GF-D8 (cell line): ENCODE measurements around the gene DGAT2L6.
"Not testable (repeated sequence)": the region's sequence is repeated elsewhere in the genome, so short reads cannot be mapped to it uniquely, and the experiment has no call there.

Source experiments
- DNase-seq: peaks from one replicate; lab custom pipeline; 2025; lab: John Stamatoyannopoulos, UW

The DGAT2L6 gene

DNA sequence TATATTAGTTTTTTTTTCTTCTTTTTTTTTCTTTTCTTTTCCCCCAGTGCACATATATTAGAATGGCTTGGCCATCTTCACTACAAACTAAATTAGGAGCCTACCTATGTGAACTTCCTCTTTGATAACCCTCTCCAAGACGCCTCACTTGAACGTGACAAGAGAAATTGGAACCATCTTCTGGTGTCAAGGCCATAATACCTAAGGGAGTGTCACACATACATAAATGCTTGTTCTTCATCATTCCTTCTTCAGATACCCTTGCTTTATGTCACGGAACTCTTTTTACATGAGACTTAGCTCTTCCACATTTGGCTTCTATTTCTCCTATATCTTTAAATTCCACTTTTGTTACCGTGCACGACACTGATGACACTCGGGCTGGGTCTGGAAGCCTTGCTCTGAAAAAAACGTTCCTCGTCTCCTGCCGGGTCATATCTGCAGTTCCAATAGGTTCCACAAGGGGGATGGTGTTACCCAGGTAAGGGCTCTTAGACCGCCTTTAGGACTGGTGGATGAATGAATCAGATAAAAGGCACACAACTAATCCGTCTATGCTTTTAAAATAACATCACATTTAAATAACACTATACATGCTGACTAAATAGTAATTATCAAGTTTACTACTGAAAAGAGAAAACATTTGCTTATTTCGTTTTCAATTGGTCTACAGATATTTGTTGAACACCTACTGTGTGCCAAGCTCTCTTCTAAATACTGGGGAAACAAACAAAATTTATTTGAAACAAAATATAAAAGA is 19.9 kb downstream of the DGAT2L6 start:
- no peak for DNase-seq

- DNase-seq = no peak
Observed at GRCh38 chrX:70201732-70202131, 24.4 kb downstream of the DGAT2L6 start.

GRCh38 chrX:70208479-70208878 is 31.2 kb downstream of the DGAT2L6 start:
- DNase-seq = no peak

GRCh38 chrX:70209570-70209969 is 32.3 kb downstream of the DGAT2L6 start:
- DNase-seq = not testable (repeated sequence)

DNA sequence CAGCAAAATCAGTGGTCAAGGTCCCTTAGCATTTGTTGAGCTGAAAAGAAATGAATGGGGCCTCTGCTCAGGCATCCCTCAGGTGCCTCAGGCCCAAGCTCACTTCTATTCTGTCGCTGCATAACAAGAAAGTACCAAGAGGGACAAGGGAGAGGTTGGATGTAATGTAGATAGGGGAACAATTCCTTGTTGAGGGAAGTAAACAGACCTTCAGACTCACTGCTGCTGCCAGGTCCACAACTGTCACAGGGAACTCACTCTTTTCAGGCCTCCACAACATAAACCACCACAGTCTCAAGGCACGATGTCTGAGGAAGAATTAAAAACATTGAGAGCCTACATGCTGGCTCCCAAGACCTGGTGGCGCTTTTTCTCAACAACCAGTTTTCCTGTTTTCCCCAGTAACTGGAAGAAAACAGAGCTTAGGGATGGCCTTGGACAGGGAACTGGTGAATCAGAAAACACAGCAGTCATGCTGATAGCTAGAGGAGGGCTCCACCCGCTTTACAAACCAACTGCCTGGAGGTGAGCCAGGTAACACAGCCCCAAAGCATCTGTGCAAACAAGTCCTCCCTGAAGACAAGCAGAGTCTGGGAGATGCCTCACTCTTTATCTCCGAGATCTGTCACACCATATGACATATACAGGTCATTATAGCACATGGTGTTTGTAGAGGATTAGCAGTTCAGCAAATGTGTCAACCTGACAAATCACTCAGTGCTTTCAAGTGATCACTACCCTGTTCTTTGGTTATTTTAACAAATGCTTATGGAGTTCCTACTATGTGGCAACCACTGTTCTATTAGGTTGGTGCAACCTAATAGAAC is 42.9 kb downstream of the DGAT2L6 start:
- no peak for DNase-seq

GRCh38 chrX:70226048-70226447 is 48.8 kb downstream of the DGAT2L6 start:
- no peak for DNase-seq

DNA sequence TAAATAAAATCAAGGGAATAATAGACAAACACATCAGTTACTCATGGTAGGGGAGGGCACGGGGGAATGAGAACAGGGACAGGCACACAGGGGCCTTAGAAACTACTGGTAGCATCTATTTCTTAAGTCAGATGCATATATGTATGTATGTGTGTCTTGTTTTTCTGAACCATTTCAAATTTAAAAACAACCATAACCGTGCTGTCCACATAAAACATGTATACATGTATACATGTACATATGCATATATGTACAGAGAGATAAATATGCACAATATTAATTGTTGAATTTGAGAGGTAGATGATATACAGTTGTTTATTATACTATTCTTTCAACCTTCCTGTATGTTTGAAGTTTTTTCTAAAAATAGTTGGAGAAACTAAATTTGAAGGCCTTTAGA is 49.4 kb downstream of the DGAT2L6 start:
- DNase-seq = no peak

DNA sequence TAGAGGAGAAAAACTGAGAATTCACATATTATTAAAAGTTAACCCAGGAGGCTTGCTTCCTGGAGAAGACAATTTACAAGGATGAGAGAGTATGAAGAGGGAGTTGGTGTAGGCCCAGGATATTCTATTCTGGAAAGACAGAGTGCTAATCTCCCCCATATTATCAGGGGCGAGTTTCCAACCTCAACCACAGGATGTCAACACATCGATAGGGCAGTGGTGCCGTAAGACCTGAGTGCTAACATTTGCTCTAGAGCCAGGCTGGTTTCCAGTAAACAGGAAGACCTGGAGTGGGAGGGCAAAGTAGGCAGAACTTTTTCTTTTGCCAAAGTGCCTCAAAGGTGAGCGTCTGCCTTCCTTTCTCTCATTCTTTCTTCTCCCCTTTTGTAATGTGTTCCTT is 54.4 kb downstream of the DGAT2L6 start:
- DNase-seq = no peak

DNA sequence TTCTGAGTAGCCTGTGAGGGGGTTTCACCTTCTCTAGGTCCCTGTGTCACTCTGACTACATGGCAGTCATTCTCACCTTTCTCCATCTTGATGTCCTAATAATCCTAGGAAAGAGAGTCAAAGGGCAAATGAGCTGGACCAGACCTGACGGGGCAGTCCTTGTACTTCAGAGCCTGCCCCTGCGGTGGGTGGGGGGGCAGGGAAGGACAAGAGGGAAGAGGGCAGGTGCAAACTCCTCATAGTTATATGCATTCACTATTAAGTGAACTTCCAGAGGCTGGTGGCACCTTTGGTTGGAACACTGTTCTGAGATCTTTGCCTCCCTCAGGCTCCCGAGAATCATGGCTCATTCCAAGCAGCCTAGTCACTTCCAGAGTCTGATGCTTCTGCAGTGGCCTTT is 57.1 kb downstream of the DGAT2L6 start, which contains the start of gene AWAT1:
Gene AWAT1, plus strand, starts transcription at position 301 of the 400 bp plus-strand sequence. Its CDS starts 41 bp downstream, at position 342.
- no peak for DNase-seq

DNA sequence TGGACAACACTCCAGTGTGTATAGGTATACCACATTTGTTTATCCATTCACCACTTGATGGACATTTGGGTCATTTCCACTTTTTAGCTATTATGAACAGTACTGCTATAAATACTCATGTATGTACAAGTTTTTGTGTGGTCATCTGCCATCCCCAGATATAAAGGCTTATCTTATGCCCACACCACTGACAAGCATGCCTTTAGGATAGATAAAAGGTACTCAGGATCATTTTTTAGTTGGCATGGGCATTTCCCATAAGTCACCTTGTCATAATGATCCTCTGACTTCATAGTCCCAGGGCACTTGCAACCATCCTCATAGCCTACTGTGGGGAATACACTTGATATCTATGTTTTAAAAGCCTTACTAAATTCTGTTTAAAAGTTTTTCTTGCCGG is 63.5 kb downstream of the DGAT2L6 start:
- DNase-seq = no peak

GRCh38 chrX:70241501-70241900 is 64.2 kb downstream of the DGAT2L6 start:
- DNase-seq = no peak

DNA sequence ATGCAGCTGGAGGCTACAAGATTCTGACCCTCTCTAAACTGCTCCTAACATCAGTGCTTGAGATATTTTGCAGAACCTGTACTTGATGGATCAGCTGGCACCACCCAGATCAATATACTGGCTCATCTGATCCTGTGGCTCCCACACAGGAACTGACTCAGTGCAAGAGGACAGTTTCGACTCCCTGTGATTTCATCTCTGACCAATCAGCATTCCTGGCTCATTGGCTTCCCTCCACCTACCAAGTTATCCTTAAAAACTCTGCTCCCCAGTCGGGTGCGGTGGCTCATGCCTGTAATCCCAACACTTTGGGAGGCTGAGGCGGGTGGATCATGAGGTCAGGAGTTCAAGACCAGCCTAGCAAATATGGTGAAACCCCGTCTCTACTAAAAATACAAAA is 66.3 kb downstream of the DGAT2L6 start:
- DNase-seq = not testable (repeated sequence)

DNA sequence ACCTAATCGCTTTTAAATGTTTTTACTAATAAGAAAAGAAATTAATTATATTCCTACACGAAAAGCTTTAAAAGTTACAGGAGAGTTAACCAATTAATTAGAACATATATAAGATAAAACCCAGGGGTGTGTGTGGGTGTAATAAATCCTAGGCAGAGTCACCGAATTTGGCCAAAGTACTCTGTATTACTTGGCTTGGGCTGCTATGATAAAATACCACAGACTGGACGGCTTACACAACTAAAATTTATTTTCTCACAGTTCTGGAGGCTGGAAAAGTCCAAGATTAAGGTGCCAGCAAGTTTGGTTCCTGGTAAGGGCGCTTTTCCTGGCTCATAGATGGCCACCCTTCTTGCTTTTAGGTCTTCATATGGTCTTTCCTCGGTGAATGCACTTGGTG is 67.6 kb downstream of the DGAT2L6 start:
- no peak for DNase-seq

GRCh38 chrX:70247252-70247651 is 70.0 kb downstream of the DGAT2L6 start:
- no peak for DNase-seq

- no peak for DNase-seq
Observed at GRCh38 chrX:70252491-70252890, 75.2 kb downstream of the DGAT2L6 start.

- DNase-seq = no peak
Observed at GRCh38 chrX:70253377-70254062, 76.2 kb downstream of the DGAT2L6 start.

- no peak for DNase-seq
Observed at GRCh38 chrX:70254063-70254400, 76.7 kb downstream of the DGAT2L6 start.

DNA sequence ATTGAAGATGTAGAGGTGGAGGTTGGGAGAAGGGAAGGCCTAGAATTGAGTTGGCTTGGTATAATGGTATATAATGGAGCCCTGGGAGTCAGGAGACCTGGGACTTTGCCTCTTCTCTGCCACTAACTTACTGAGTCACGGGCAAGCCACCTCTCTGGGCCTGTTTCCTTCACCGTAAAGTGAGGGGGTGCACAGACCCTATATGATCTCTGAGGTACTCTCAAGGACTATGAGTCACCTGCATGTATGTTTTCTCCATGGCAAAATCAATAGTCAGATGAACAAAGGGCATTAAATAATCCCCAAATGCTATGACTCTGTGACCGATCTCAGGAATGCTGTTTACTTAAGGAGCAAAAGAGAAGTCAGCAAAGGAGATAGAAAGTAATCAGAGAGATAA is 77.6 kb downstream of the DGAT2L6 start:
- DNase-seq = no peak
